IMR-90 (cell line): ENCODE results near the gene PLN. TPM values are rescaled to one million over a fixed set of nuclear protein-coding genes. Genes with fewer than 3 reads are reported as not detected.

Experiments
- ATAC-seq: fragments of 200-7000 bp; cut with Tn5 transposase; 2 replicates; pipeline ENCODE4 v1.9.1; 2020; ENCODE audit warnings: low read depth, mild to moderate bottlenecking, moderate library complexity
- BruUV-seq: library from RNA; stranded (reverse); fragments of 400-500 nt; replicated peaks from 2 replicates; lab custom pipeline; 2021; lab: Mats Ljungman, UMichigan
- CTCF ChIA-PET: fragments of 300-600 bp; formaldehyde crosslinking; extraction: SDS; loops from one replicate; lab custom pipeline; 2021; ENCODE audit warnings: antibody characterized with exemption; lab: Yijun Ruan, JAX
- POLR2A ChIA-PET: fragments of 300-600 bp; sonication (Branson Sonifier 250); formaldehyde crosslinking; loops from one replicate; lab custom pipeline; 2022; ENCODE audit warnings: antibody characterized with exemption; ENCODE audit not compliant: unreplicated experiment; lab: Charles Lee
- DNase-seq: peaks from one replicate; pipeline ENCODE4 v3.0.0; 2013
- H2AFZ ChIP-seq: replicated peaks from 2 replicates; pipeline ENCODE3; 2013; ENCODE audit warnings: low read length, mild to moderate bottlenecking; ENCODE audit not compliant: poor library complexity
- H2AK5ac ChIP-seq: 2 replicates; pipeline ENCODE4 v1.6.1; 2013; ENCODE audit warnings: low read depth, low read length, inconsistent platforms
- H2AK9ac ChIP-seq: replicated peaks from 2 replicates; pipeline ENCODE3; 2013; ENCODE audit warnings: mild to moderate bottlenecking, low read depth, low read length, moderate library complexity; ENCODE audit not compliant: poor library complexity
- H2BK120ac ChIP-seq: 2 replicates; pipeline ENCODE4 v1.6.1; 2013; ENCODE audit warnings: low read depth, low read length, inconsistent platforms
- H2BK15ac ChIP-seq: 3 replicates; pipeline ENCODE4 v1.6.1; 2013; ENCODE audit warnings: low read depth, low read length, inconsistent platforms
- H2BK20ac ChIP-seq: 2 replicates; pipeline ENCODE4 v1.6.1; 2013; ENCODE audit warnings: low read depth, mild to moderate bottlenecking, inconsistent platforms, low read length, moderate library complexity
- H2BK5ac ChIP-seq: 2 replicates; pipeline ENCODE4 v1.6.1; 2013; ENCODE audit warnings: mild to moderate bottlenecking, low read depth, low read length, inconsistent platforms; ENCODE audit not compliant: poor library complexity, severe bottlenecking
- H3K14ac ChIP-seq: replicated peaks from 2 replicates; pipeline ENCODE4 v1.6.1; 2013; ENCODE audit warnings: low read depth, low read length, inconsistent platforms
- H3K18ac ChIP-seq: 2 replicates; pipeline ENCODE4 v1.6.1; 2013; ENCODE audit warnings: low read depth, low read length, control low read depth
- H3K23ac ChIP-seq: 2 replicates; pipeline ENCODE4 v1.6.1; 2013; ENCODE audit warnings: low read depth, low read length, inconsistent platforms
- H3K27ac ChIP-seq: 2 replicates; pipeline ENCODE4 v1.5.1; 2013; ENCODE audit warnings: mild to moderate bottlenecking, control low read depth, low read length; ENCODE audit not compliant: insufficient read depth
- H3K27me3 ChIP-seq: 2 replicates; pipeline ENCODE4 v1.6.1; 2013; ENCODE audit warnings: low read length; ENCODE audit not compliant: control insufficient read depth, insufficient read depth
- H3K36me3 ChIP-seq: 2 replicates; pipeline ENCODE4 v1.6.1; 2013; ENCODE audit warnings: low read length, mixed read lengths; ENCODE audit not compliant: control insufficient read depth, insufficient read depth
- H3K4ac ChIP-seq: 2 replicates; pipeline ENCODE4 v1.6.1; 2013; ENCODE audit warnings: low read depth, low read length, inconsistent platforms
- H3K4me1 ChIP-seq: 2 replicates; pipeline ENCODE4 v1.6.1; 2013; ENCODE audit warnings: low read length, mixed read lengths; ENCODE audit not compliant: control insufficient read depth, insufficient read depth
- H3K4me2 ChIP-seq: 2 replicates; pipeline ENCODE4 v1.6.1; 2013; ENCODE audit warnings: low read depth, mild to moderate bottlenecking, control low read depth, low read length, moderate library complexity
- H3K4me3 ChIP-seq: 2 replicates; pipeline ENCODE4 v1.5.1; 2013; ENCODE audit warnings: low read depth, mild to moderate bottlenecking, control low read depth, low read length, moderate library complexity; ENCODE audit not compliant: insufficient read depth
- H3K56ac ChIP-seq: 2 replicates; pipeline ENCODE4 v1.6.1; 2013; ENCODE audit warnings: low read length, inconsistent platforms; ENCODE audit not compliant: insufficient read depth; ENCODE audit errors: extremely low read depth
- H3K79me1 ChIP-seq, 2 experiments: 2 replicates each; pipeline ENCODE4 v1.6.1; 2013; ENCODE audit warnings: low read length in 2 of 2, inconsistent platforms in 1 of 2, low read depth in 1 of 2
- H3K9ac ChIP-seq: 2 replicates; pipeline ENCODE4 v1.6.1; 2013; ENCODE audit warnings: low read depth, low read length, control low read depth
- H3K9me1 ChIP-seq: 2 replicates; pipeline ENCODE4 v1.6.1; 2013; ENCODE audit warnings: low read length, inconsistent platforms; ENCODE audit not compliant: insufficient read depth
- H3K9me3 ChIP-seq: 2 replicates; pipeline ENCODE4 v1.6.1; 2013; ENCODE audit warnings: low read length; ENCODE audit not compliant: control insufficient read depth, insufficient read depth
- H4K20me1 ChIP-seq: 2 replicates; pipeline ENCODE4 v1.6.1; 2013; ENCODE audit warnings: low read length, inconsistent platforms; ENCODE audit not compliant: insufficient read depth
- H4K5ac ChIP-seq: 2 replicates; pipeline ENCODE4 v1.6.1; 2013; ENCODE audit warnings: mild to moderate bottlenecking, low read depth, low read length, control low read depth
- H4K8ac ChIP-seq, 2 experiments: 2 replicates each; pipeline ENCODE4 v1.6.1; 2013; ENCODE audit warnings: low read depth in 2 of 2, low read length in 2 of 2, control low read depth in 1 of 2, inconsistent platforms in 1 of 2
- H4K91ac ChIP-seq: 2 replicates; pipeline ENCODE4 v1.6.1; 2013; ENCODE audit warnings: low read depth, low read length, inconsistent platforms; ENCODE audit not compliant: insufficient read depth
- BHLHE40 ChIP-seq: fragments of 150-350 bp; IDR thresholded peaks from 2 replicates; pipeline ENCODE4 v1.6.1; 2016; ENCODE audit warnings: mild to moderate bottlenecking, low read depth, low read length
- CHD1 ChIP-seq: IDR thresholded peaks from 2 replicates; pipeline ENCODE4 v1.6.1; 2012; ENCODE audit warnings: low read depth, low read length, improper control_type of control experiment
- FOS ChIP-seq: fragments of 150-350 bp; IDR thresholded peaks from 2 replicates; pipeline ENCODE4 v1.6.1; 2016; ENCODE audit warnings: low read depth, low read length
- MAFK ChIP-seq: IDR thresholded peaks from 2 replicates; pipeline ENCODE4 v1.6.1; 2012; ENCODE audit warnings: low read depth, low read length, improper control_type of control experiment
- MAZ ChIP-seq: IDR thresholded peaks from 2 replicates; pipeline ENCODE4 v1.6.1; 2012; ENCODE audit warnings: low read depth, mild to moderate bottlenecking, low read length, improper control_type of control experiment, moderate library complexity, borderline replicate concordance
- MXI1 ChIP-seq: IDR thresholded peaks from 2 replicates; pipeline ENCODE4 v1.6.1; 2012; ENCODE audit warnings: low read depth, mild to moderate bottlenecking, low read length, moderate library complexity, borderline replicate concordance
- NFE2L2 ChIP-seq: fragments of 150-350 bp; IDR thresholded peaks from 2 replicates; pipeline ENCODE4 v1.6.1; 2016; ENCODE audit warnings: low read depth, mild to moderate bottlenecking, low read length
- RAD21 ChIP-seq: IDR thresholded peaks from 2 replicates; pipeline ENCODE4 v1.6.1; 2012; ENCODE audit warnings: low read length, improper control_type of control experiment
- RCOR1 ChIP-seq: IDR thresholded peaks from 2 replicates; pipeline ENCODE4 v1.6.1; 2012; ENCODE audit warnings: mild to moderate bottlenecking, low read length, improper control_type of control experiment; ENCODE audit not compliant: insufficient replicate concordance
- RFX5 ChIP-seq: IDR thresholded peaks from 2 replicates; pipeline ENCODE4 v1.8.0; 2012; ENCODE audit warnings: low read depth, mild to moderate bottlenecking, low read length, moderate library complexity
- SMC3 ChIP-seq: fragments of 150-350 bp; IDR thresholded peaks from 2 replicates; pipeline ENCODE4 v1.6.1; 2016; ENCODE audit warnings: low read depth, mild to moderate bottlenecking, antibody characterized with exemption, low read length, moderate library complexity
- WGBS, 2 experiments: methylation state at CpG; one replicate each; pipeline versions ENCODE4 v1.1.5 to v1.1.7; 2013; ENCODE audit warnings: missing lambda C conversion rate in 2 of 2; ENCODE audit not compliant: insufficient read length in 1 of 2; ENCODE audit errors: extremely low coverage in 2 of 2; 5-methylcytosine and 5-hydroxymethylcytosine counted together
- dilution Hi-C: fragments of 300-500 bp; cut with HindIII; formaldehyde crosslinking; loops from one replicate; pipeline ENCODE4 v1.14.3; 2018; ENCODE audit warnings: low sequenced_read_pairs; ENCODE audit not compliant: unreplicated experiment
- in situ Hi-C: fragments of 300-500 bp; cut with MboI; formaldehyde crosslinking; loops from 3 replicates; pipeline ENCODE4 v1.14.3; 2019; ENCODE audit warnings: low sequenced_read_pairs, inconsistent platforms, mixed read lengths
- intact Hi-C: fragments of 100-400 bp; cut with micrococcal nuclease; formaldehyde crosslinking; loops from 2 replicates; pipeline ENCODE4 v1.10.0; 2022
- polyA plus RNA-seq, 3 experiments: library from polyadenylated mRNA; depleted of rRNA; stranded (reverse); fragments of >200 nt; gene quantifications; 2 replicates each; pipeline ENCODE4 v1.2.3, GENCODE V29; 2012; ENCODE audit warnings: low replicate concordance in 1 of 3
- total RNA-seq: library from RNA; depleted of rRNA; stranded (reverse); fragments of >200 nt; gene quantifications from 2 replicates; pipeline ENCODE4 v1.2.3, GENCODE V29; 2012
- TF ChIP-seq, protein P1 (sequence below): fragments of 150-350 bp; IDR thresholded peaks from 2 replicates; pipeline ENCODE4 v1.6.1; 2016; ENCODE audit warnings: low read depth, mild to moderate bottlenecking, low read length, moderate library complexity, borderline replicate concordance
- TF ChIP-seq, protein P2 (sequence below): conservative IDR thresholded peaks from 2 replicates; pipeline ENCODE4 v1.5.1; 2012; ENCODE audit warnings: mild to moderate bottlenecking, low read depth, low read length, improper control_type of control experiment
- TF ChIP-seq, protein P3 (sequence below): fragments of 150-350 bp; IDR thresholded peaks from 2 replicates; pipeline ENCODE4 v1.6.1; 2017; ENCODE audit warnings: mild to moderate bottlenecking, antibody characterized with exemption, low read length, low read depth

Gene PLN
- total and polyA plus RNA-seq, 2 of the 4 experiments (the other 2 are of a cell fraction): under 0.01 TPM; not detected in 1

DNA sequence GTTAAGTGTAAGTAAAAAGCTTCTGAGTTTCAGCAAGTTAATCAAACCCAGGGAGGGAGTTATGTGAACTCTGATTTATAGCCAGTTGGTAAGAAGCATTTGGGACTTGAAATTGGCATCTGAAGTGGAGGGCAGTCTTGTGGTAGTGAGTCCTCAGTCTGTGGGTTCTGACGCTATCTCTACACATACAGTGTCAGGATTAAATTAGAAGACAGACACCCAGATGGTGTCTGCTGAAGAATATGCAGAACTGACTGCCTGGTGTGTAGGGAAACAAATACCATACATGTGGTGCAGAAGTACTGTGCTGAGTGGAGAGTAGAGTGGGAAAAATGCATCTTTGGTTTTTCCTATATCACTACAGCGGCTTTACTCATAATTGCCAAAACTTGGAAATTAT, 43.5 kb upstream of the PLN start:
- POLR2A ChIA-PET: no interaction called here

More for the DNA sequence above, 43.5 kb upstream of the PLN start:
- no peaks in the 10 kb centered on the region for H4K20me1 ChIP-seq
- H3K27me3 ChIP-seq: no peaks in the 10 kb centered on the region
- no peak overlapping the region for H4K8ac ChIP-seq
- H2BK20ac ChIP-seq: no peak overlapping the region
- H3K18ac ChIP-seq: no peak overlapping the region
- no peak overlapping the region for H4K5ac ChIP-seq
- no peak overlapping the region for H3K4me3 ChIP-seq
- in situ Hi-C loops (loop anchor here (5.0 kb wide), 1 partner anchor 217 kb away; no protein-coding TSS in a partner anchor), dilution Hi-C loops (no loop called here), intact Hi-C loops (no loop called here)
- no peak overlapping the region for H4K91ac ChIP-seq
- no peak overlapping the region for H2BK15ac ChIP-seq
- TF ChIP-seq BHLHE40: no peak
- TF ChIP-seq MAZ: no peak
- no peak for TF ChIP-seq RAD21
- TF ChIP-seq RCOR1: no peak
- no peak for TF ChIP-seq NFE2L2
- no peak for TF ChIP-seq SMC3
- no peak for TF ChIP-seq MXI1
- TF ChIP-seq RFX5: no peak
- no peak for TF ChIP-seq MAFK
- TF ChIP-seq, protein P1, sequence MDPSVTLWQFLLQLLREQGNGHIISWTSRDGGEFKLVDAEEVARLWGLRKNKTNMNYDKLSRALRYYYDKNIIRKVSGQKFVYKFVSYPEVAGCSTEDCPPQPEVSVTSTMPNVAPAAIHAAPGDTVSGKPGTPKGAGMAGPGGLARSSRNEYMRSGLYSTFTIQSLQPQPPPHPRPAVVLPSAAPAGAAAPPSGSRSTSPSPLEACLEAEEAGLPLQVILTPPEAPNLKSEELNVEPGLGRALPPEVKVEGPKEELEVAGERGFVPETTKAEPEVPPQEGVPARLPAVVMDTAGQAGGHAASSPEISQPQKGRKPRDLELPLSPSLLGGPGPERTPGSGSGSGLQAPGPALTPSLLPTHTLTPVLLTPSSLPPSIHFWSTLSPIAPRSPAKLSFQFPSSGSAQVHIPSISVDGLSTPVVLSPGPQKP: no peak
- TF ChIP-seq, protein P2, sequence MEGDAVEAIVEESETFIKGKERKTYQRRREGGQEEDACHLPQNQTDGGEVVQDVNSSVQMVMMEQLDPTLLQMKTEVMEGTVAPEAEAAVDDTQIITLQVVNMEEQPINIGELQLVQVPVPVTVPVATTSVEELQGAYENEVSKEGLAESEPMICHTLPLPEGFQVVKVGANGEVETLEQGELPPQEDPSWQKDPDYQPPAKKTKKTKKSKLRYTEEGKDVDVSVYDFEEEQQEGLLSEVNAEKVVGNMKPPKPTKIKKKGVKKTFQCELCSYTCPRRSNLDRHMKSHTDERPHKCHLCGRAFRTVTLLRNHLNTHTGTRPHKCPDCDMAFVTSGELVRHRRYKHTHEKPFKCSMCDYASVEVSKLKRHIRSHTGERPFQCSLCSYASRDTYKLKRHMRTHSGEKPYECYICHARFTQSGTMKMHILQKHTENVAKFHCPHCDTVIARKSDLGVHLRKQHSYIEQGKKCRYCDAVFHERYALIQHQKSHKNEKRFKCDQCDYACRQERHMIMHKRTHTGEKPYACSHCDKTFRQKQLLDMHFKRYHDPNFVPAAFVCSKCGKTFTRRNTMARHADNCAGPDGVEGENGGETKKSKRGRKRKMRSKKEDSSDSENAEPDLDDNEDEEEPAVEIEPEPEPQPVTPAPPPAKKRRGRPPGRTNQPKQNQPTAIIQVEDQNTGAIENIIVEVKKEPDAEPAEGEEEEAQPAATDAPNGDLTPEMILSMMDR: no peak
- no peak for TF ChIP-seq FOS
- TF ChIP-seq, protein P3, sequence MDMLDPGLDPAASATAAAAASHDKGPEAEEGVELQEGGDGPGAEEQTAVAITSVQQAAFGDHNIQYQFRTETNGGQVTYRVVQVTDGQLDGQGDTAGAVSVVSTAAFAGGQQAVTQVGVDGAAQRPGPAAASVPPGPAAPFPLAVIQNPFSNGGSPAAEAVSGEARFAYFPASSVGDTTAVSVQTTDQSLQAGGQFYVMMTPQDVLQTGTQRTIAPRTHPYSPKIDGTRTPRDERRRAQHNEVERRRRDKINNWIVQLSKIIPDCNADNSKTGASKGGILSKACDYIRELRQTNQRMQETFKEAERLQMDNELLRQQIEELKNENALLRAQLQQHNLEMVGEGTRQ: no peak
- TF ChIP-seq CHD1: no peak
- no peak overlapping the region for H2AK9ac ChIP-seq
- H2AFZ ChIP-seq: no peak overlapping the region
- H3K9me1 ChIP-seq: no peaks in the 10 kb centered on the region; the same call in 1 of the 2 replicates
- no peak for ATAC-seq
- no peak overlapping the region for H3K9ac ChIP-seq
- no peak overlapping the region for H2BK5ac ChIP-seq
- no peak overlapping the region for H2BK120ac ChIP-seq
- H2AK5ac ChIP-seq: no peak overlapping the region
- WGBS, 2 experiments: no CpG with 5 or more reads among the region's 2 CpGs
- peaks cover 6% of the 10 kb centered on the region; the same call in 1 of the 2 replicates for H3K36me3 ChIP-seq
- H3K4me1 ChIP-seq: peaks cover 3% of the 10 kb centered on the region; the same call in 1 of the 2 replicates
- CTCF ChIA-PET: interaction anchor here (0.6 to 1.3 kb wide), 2 partner anchors 11 to 31 kb away, joined by 3 read pairs; no protein-coding TSS in a partner anchor
- no peak overlapping the region for H3K23ac ChIP-seq
- no peak overlapping the region for H3K56ac ChIP-seq
- no peaks in the 10 kb centered on the region for H3K9me3 ChIP-seq
- DNase-seq: no peak
- no peak overlapping the region for H3K14ac ChIP-seq
- BruUV-seq: no TSS peak
- no peak overlapping the region for H3K4ac ChIP-seq
- no peak overlapping the region for H3K4me2 ChIP-seq
- peaks cover 6 to 7% of the 10 kb centered on the region in 2 experiments; a peak in 1 of 4 replicates for H3K79me1 ChIP-seq
- no peak overlapping the region for H3K27ac ChIP-seq
